ENCODE data around the gene FILIP1L.
A peak's percentile ranks its signal among the peaks of the same experiment; 100 is the strongest.
"Not testable (repeated sequence)": the region's sequence is repeated elsewhere in the genome, so short reads cannot be mapped to it uniquely, and the experiment has no call there.

The FILIP1L gene

GRCh38 chr3:100073714-100074307 lies 40.5 kb downstream of the FILIP1L start:
- DNase-seq (ENCODE audit: low read depth, low spot score) = peak; percentile 82

- no peak for DNase-seq (ENCODE audit: low read depth, low spot score)
These were observed 41.1 kb downstream of the FILIP1L start for GRCh38 chr3:100073049-100073713.

GRCh38 chr3:100072326-100073048 lies 41.8 kb downstream of the FILIP1L start:
- no peak for DNase-seq (ENCODE audit: low read depth, low spot score)

- no peak for DNase-seq (ENCODE audit: low read depth, low spot score)
These were observed 44.8 kb downstream of the FILIP1L start for GRCh38 chr3:100069472-100069871.

- no peak for DNase-seq (ENCODE audit: low read depth, low spot score)
These were observed 45.5 kb downstream of the FILIP1L start for GRCh38 chr3:100068826-100069225.

GRCh38 chr3:100067589-100067988 lies 46.7 kb downstream of the FILIP1L start:
- DNase-seq (ENCODE audit: low read depth, low spot score) = no peak

- DNase-seq (ENCODE audit: low read depth, low spot score) = no peak
These were observed 50.3 kb downstream of the FILIP1L start for GRCh38 chr3:100063929-100064461.

- no peak for DNase-seq (ENCODE audit: low read depth, low spot score)
These were observed 51.6 kb downstream of the FILIP1L start for GRCh38 chr3:100062665-100063064.

GRCh38 chr3:100060685-100061484 lies 53.4 kb downstream of the FILIP1L start:
- no peak for DNase-seq (ENCODE audit: low read depth, low spot score)

- no peak for DNase-seq (ENCODE audit: low read depth, low spot score)
These were observed 54.8 kb downstream of the FILIP1L start for GRCh38 chr3:100059472-100059871.

- no peak for DNase-seq (ENCODE audit: low read depth, low spot score)
These were observed 56.4 kb downstream of the FILIP1L start for GRCh38 chr3:100057716-100058575.

- DNase-seq (ENCODE audit: low read depth, low spot score) = no peak
These were observed 60.2 kb downstream of the FILIP1L start for GRCh38 chr3:100053951-100054620.

GRCh38 chr3:100051513-100051912 lies 62.8 kb downstream of the FILIP1L start:
- DNase-seq (ENCODE audit: low read depth, low spot score) = not testable (repeated sequence)

GRCh38 chr3:100048248-100048647 lies 66.1 kb downstream of the FILIP1L start:
- DNase-seq (ENCODE audit: low read depth, low spot score) = no peak

- DNase-seq (ENCODE audit: low read depth, low spot score) = no peak
These were observed 66.7 kb downstream of the FILIP1L start for GRCh38 chr3:100047455-100048141.

- DNase-seq (ENCODE audit: low read depth, low spot score) = no peak
These were observed 67.3 kb downstream of the FILIP1L start for GRCh38 chr3:100046986-100047385.

- peak; percentile 77 for DNase-seq (ENCODE audit: low read depth, low spot score)
These were observed 68.6 kb downstream of the FILIP1L start for GRCh38 chr3:100045696-100046095.

GRCh38 chr3:100044369-100044768 lies 69.9 kb downstream of the FILIP1L start:
- no peak for DNase-seq (ENCODE audit: low read depth, low spot score)

- DNase-seq (ENCODE audit: low read depth, low spot score) = no peak
These were observed 71.0 kb downstream of the FILIP1L start for GRCh38 chr3:100043271-100043670.
